GM23338 (cell line): ENCODE measurements around the gene WWP2. TPM values are rescaled to one million over a fixed set of nuclear protein-coding genes. Genes with fewer than 3 reads are reported as not detected.

Source experiments
- ATAC-seq: fragments of 200-7000 bp; cut with Tn5 transposase; 3 replicates; pipeline ENCODE4 v1.9.1; 2020
- DNase-seq: peaks from one replicate; pipeline ENCODE4 v3.0.0-alpha.2; 2015; ENCODE audit warnings: low spot score
- H2AFZ ChIP-seq: fragments of 200-600 bp; sonication (generic); 2 replicates; pipeline ENCODE4 v1.8.0; 2016; ENCODE audit warnings: antibody characterized with exemption, mild to moderate bottlenecking, moderate library complexity
- H3F3A ChIP-seq: fragments of 200-600 bp; sonication (generic); replicated peaks from 2 replicates; pipeline ENCODE4 v1.8.0; 2017; ENCODE audit warnings: antibody characterized with exemption, mixed run types, low read depth
- H3K27ac ChIP-seq: fragments of 200-600 bp; sonication (generic); 2 replicates; pipeline ENCODE4 v1.6.1; 2016; ENCODE audit warnings: low read depth
- H3K27me3 ChIP-seq: fragments of 200-600 bp; sonication (generic); 2 replicates; pipeline ENCODE4 v1.8.0; 2016; ENCODE audit warnings: mild to moderate bottlenecking, mixed run types, moderate library complexity; ENCODE audit not compliant: insufficient read depth
- H3K36me3 ChIP-seq: fragments of 200-600 bp; sonication (generic); 2 replicates; pipeline ENCODE4 v1.8.0; 2016; ENCODE audit warnings: mild to moderate bottlenecking; ENCODE audit not compliant: insufficient read depth
- H3K4me1 ChIP-seq: fragments of 200-600 bp; sonication (generic); 2 replicates; pipeline ENCODE4 v1.8.0; 2016; ENCODE audit warnings: mild to moderate bottlenecking, moderate library complexity; ENCODE audit not compliant: insufficient read depth
- H3K4me2 ChIP-seq: fragments of 200-600 bp; sonication (generic); 2 replicates; pipeline ENCODE4 v1.7.1; 2017; ENCODE audit warnings: mixed run types
- H3K4me3 ChIP-seq: fragments of 200-600 bp; sonication (generic); 2 replicates; pipeline ENCODE4 v1.6.1; 2016; ENCODE audit warnings: mixed run types
- H3K79me2 ChIP-seq: fragments of 200-600 bp; sonication (generic); replicated peaks from 2 replicates; pipeline ENCODE4 v1.8.0; 2017; ENCODE audit warnings: mild to moderate bottlenecking; ENCODE audit not compliant: insufficient read depth
- H3K9me2 ChIP-seq: fragments of 200-600 bp; sonication (generic); 2 replicates; pipeline ENCODE4 v1.8.0; 2017; ENCODE audit not compliant: insufficient read depth
- H4K20me1 ChIP-seq: fragments of 200-600 bp; sonication (generic); replicated peaks from 2 replicates; pipeline ENCODE4 v1.8.0; 2017; ENCODE audit warnings: mild to moderate bottlenecking; ENCODE audit not compliant: insufficient read depth
- H3K27ac Mint-ChIP-seq: 2 replicates; pipeline ENCODE4 v1.8.0; 2020; ENCODE audit warnings: inconsistent platforms, mild to moderate bottlenecking, moderate library complexity, mixed read lengths
- H3K27me3 Mint-ChIP-seq: 3 replicates; pipeline ENCODE4 v1.8.0; 2022; ENCODE audit warnings: low read depth, mild to moderate bottlenecking, moderate library complexity, mixed read lengths, inconsistent platforms; ENCODE audit not compliant: insufficient read depth, poor library complexity
- H3K36me3 Mint-ChIP-seq: 3 replicates; pipeline ENCODE4 v1.8.0; 2021; ENCODE audit warnings: low read depth, mild to moderate bottlenecking, inconsistent platforms, moderate library complexity, mixed read lengths
- H3K4me1 Mint-ChIP-seq: 3 replicates; pipeline ENCODE4 v1.8.0; 2020; ENCODE audit warnings: mild to moderate bottlenecking, inconsistent platforms, mixed read lengths
- H3K4me3 Mint-ChIP-seq: 3 replicates; pipeline ENCODE4 v1.8.0; 2021; ENCODE audit warnings: moderate library complexity, mild to moderate bottlenecking, inconsistent platforms, mixed read lengths
- H3K9me3 Mint-ChIP-seq: 3 replicates; pipeline ENCODE4 v1.8.0; 2020; ENCODE audit warnings: moderate library complexity, mild to moderate bottlenecking, inconsistent platforms, mixed read lengths
- CREB1 ChIP-seq: fragments of 250-450 bp; sonication (Bioruptor Pico); IDR thresholded peaks from 2 replicates; pipeline ENCODE4 v1.5.0; 2020; ENCODE audit warnings: low read depth, mild to moderate bottlenecking, moderate library complexity
- CTCF ChIP-seq, 2 experiments: fragments of 200-600 bp in 1 of 2; sonication (generic) in 1 of 2; conservative IDR thresholded peaks; 2 replicates each; pipeline versions ENCODE4 v1.5.1 to v1.6.1; 2016 to 2017; ENCODE audit warnings: antibody characterized with exemption in 2 of 2, low read depth in 2 of 2, mild to moderate bottlenecking in 2 of 2, moderate library complexity in 1 of 2
- ETS1 ChIP-seq: IDR thresholded peaks from 2 replicates; pipeline ENCODE4 v1.6.1; 2016; ENCODE audit warnings: antibody characterized with exemption
- EZH2 ChIP-seq: fragments of 200-600 bp; sonication (generic); IDR thresholded peaks from one replicate; pipeline ENCODE4 v1.8.0; 2017; ENCODE audit warnings: antibody characterized with exemption, mild to moderate bottlenecking, low read depth; ENCODE audit not compliant: unreplicated experiment
- EZH2phosphoT487 ChIP-seq: fragments of 200-600 bp; sonication (generic); IDR thresholded peaks from one replicate; pipeline ENCODE4 v1.8.1; 2018; ENCODE audit warnings: antibody characterized with exemption; ENCODE audit not compliant: unreplicated experiment
- JUNB ChIP-seq: IDR thresholded peaks from one replicate; pipeline ENCODE4 v1.6.1; 2016; ENCODE audit warnings: antibody characterized with exemption; ENCODE audit not compliant: unreplicated experiment
- NANOG ChIP-seq: IDR thresholded peaks from 2 replicates; pipeline ENCODE4 v1.6.1; 2016; ENCODE audit warnings: antibody characterized with exemption, borderline replicate concordance
- POLR2AphosphoS5 ChIP-seq: IDR thresholded peaks from 2 replicates; pipeline ENCODE4 v1.6.1; 2016; ENCODE audit warnings: antibody characterized with exemption, low read depth
- REST ChIP-seq: IDR thresholded peaks from one replicate; pipeline ENCODE4 v1.6.1; 2018; ENCODE audit warnings: antibody characterized with exemption; ENCODE audit not compliant: unreplicated experiment
- STAT1 ChIP-seq: IDR thresholded peaks from one replicate; pipeline ENCODE4 v1.6.1; 2016; ENCODE audit warnings: antibody characterized with exemption; ENCODE audit not compliant: unreplicated experiment
- ZNF114 ChIP-seq: fragments of 250-450 bp; sonication (Bioruptor Pico); IDR thresholded peaks from 2 replicates; pipeline ENCODE4 v1.5.0; 2020; ENCODE audit warnings: mild to moderate bottlenecking, moderate library complexity
- ZNF331 ChIP-seq: fragments of 250-450 bp; sonication (Bioruptor Pico); IDR thresholded peaks from 2 replicates; pipeline ENCODE4 v1.5.0; 2020; ENCODE audit warnings: low read depth, mild to moderate bottlenecking, moderate library complexity
- ZNF462 ChIP-seq: fragments of 250-450 bp; sonication (Bioruptor Pico); IDR thresholded peaks from 2 replicates; pipeline ENCODE4 v1.5.0; 2020; ENCODE audit warnings: mild to moderate bottlenecking, moderate library complexity
- polyA plus RNA-seq: library from polyadenylated mRNA; unstranded; fragments of >200 nt; fragmentation: Nextera tagmentation; extraction: Ambion mirVana; gene quantifications from 2 replicates; pipeline ENCODE4 v1.2.1, GENCODE V29; 2016
- total RNA-seq: library from RNA; depleted of rRNA; stranded (reverse); fragments of >200 nt; shearing (Covaris generic); gene quantifications from 2 replicates; pipeline ENCODE4 v1.2.3, GENCODE V29; 2014

WWP2 gene
- total and polyA plus RNA-seq, 2 experiments from 2014 or later, result 12.3 to 35.5 TPM

GRCh38 chr16:69916462-69916861, 154.3 kb downstream of the WWP2 start:
- Histone ChIP-seq H4K20me1 (no peaks in the 10 kb centered on the region), H3K27me3 (no peaks in the 10 kb centered on the region), H3K36me3 (no peaks in the 10 kb centered on the region), H3K4me1 (peaks cover 7% of the 10 kb centered on the region), H3K4me3 (no peak overlapping the region), H3F3A (peaks cover 8% of the 10 kb centered on the region; the same call in 1 of the 2 replicates), H3K79me2 (no peaks in the 10 kb centered on the region), H3K4me2 (no peak overlapping the region), H3K27ac (no peak overlapping the region), H2AFZ (no peak overlapping the region), H3K9me2 (peaks cover 3% of the 10 kb centered on the region; the same call in 1 of the 2 replicates)
- Mint-ChIP-seq H3K27ac (no peak overlapping the region; the same call in 1 of the 2 replicates), H3K36me3 (no peaks in the 10 kb centered on the region), H3K27me3 (peaks cover 5% of the 10 kb centered on the region), H3K4me3 (no peak overlapping the region), H3K4me1 (peaks cover 16% of the 10 kb centered on the region), H3K9me3 (no peaks in the 10 kb centered on the region)
- TF ChIP-seq CTCF (conservative IDR thresholded peaks at IDR 0.05; ENCODE audit: low read depth in 2 of 2) (no peak), ZNF331 (CRISPR knock-in tag) (no peak), EZH2phosphoT487 (no peak), REST (no peak), EZH2 (no peak), CREB1 (CRISPR knock-in tag) (no peak), JUNB (no peak), ZNF114 (CRISPR knock-in tag) (no peak), ETS1 (no peak), ZNF462 (CRISPR knock-in tag) (no peak), NANOG (no peak), STAT1 (no peak), POLR2AphosphoS5 (no peak)
- ATAC-seq (no peak), DNase-seq (no peak)
